SU-DHL-6 (cell line): Measurements from ENCODE around the gene GIPR.
"Not testable (repeated sequence)": the region's sequence is repeated elsewhere in the genome, so short reads cannot be mapped to it uniquely, and the experiment has no call there.

ENCODE experiments used
- H2AFZ ChIP-seq: fragments of 200-600 bp; sonication (generic); 2 replicates; pipeline ENCODE4 v1.6.1; 2014; ENCODE audit warnings: low read depth, mild to moderate bottlenecking, moderate library complexity, mixed read lengths, antibody characterized with exemption, low read length; ENCODE audit not compliant: severe bottlenecking
- H3F3A ChIP-seq: fragments of 200-600 bp; shearing (Covaris generic); 2 replicates; pipeline ENCODE4 v1.6.0; 2016; ENCODE audit warnings: antibody characterized with exemption, mild to moderate bottlenecking; ENCODE audit not compliant: insufficient read depth
- H3K27ac ChIP-seq: fragments of 200-600 bp; sonication (generic); 2 replicates; pipeline ENCODE4 v1.5.1; 2016; ENCODE audit warnings: low read depth, mild to moderate bottlenecking, low read length, moderate library complexity, mixed read lengths
- H3K27me3 ChIP-seq: fragments of 200-600 bp; sonication (generic), shearing (Covaris generic); 2 replicates; pipeline ENCODE4 v1.6.0; 2014; ENCODE audit warnings: mild to moderate bottlenecking, low read length
- H3K36me3 ChIP-seq: fragments of 200-600 bp; sonication (generic); 2 replicates; pipeline ENCODE4 v1.6.1; 2014; ENCODE audit warnings: mild to moderate bottlenecking, low read length, mixed read lengths
- H3K4me2 ChIP-seq: fragments of 300-600, 200-600 bp; shearing (Covaris generic), sonication (generic); 2 replicates; pipeline ENCODE4 v1.6.0; 2014; ENCODE audit warnings: low read length, low read depth, mild to moderate bottlenecking; ENCODE audit not compliant: poor library complexity, severe bottlenecking
- H3K4me3 ChIP-seq: fragments of 200-600 bp; sonication (generic); 2 replicates; pipeline ENCODE4 v1.5.1; 2014; ENCODE audit warnings: antibody characterized with exemption, low read length, mild to moderate bottlenecking, mixed read lengths; ENCODE audit not compliant: insufficient read depth, poor library complexity, severe bottlenecking
- H3K79me2 ChIP-seq: fragments of 200-600 bp; sonication (generic); 2 replicates; pipeline ENCODE4 v1.6.1; 2014; ENCODE audit warnings: mild to moderate bottlenecking, low read length, moderate library complexity; ENCODE audit not compliant: insufficient read depth
- H3K9ac ChIP-seq: fragments of 200-600 bp; sonication (generic); 2 replicates; pipeline ENCODE4 v1.7.0; 2014; ENCODE audit warnings: mild to moderate bottlenecking, low read length
- H3K9me2 ChIP-seq: fragments of 200-600 bp; sonication (generic); replicated peaks from 2 replicates; pipeline ENCODE4 v1.6.1; 2014; ENCODE audit warnings: low read length; ENCODE audit not compliant: insufficient read depth
- H3K9me3 ChIP-seq: fragments of 200-600 bp; sonication (generic); 2 replicates; pipeline ENCODE4 v1.6.1; 2014; ENCODE audit warnings: low read length, mixed read lengths; ENCODE audit not compliant: insufficient read depth
- H4K20me1 ChIP-seq: fragments of 200-600 bp; sonication (generic); 2 replicates; pipeline ENCODE4 v1.6.1; 2014; ENCODE audit warnings: low read depth, mild to moderate bottlenecking, antibody characterized with exemption, low read length, moderate library complexity, mixed read lengths
- CTCF ChIP-seq: fragments of 200-600 bp; sonication (generic); IDR thresholded peaks from one replicate; pipeline ENCODE4 v1.5.1; 2017; ENCODE audit warnings: antibody characterized with exemption, mild to moderate bottlenecking, low read length, moderate library complexity; ENCODE audit not compliant: insufficient read depth, poor library complexity, severe bottlenecking
- EZH2phosphoT487 ChIP-seq: fragments of 200-600 bp; sonication (generic), shearing (Covaris generic); conservative IDR thresholded peaks from 2 replicates; pipeline ENCODE4 v1.6.1; 2018; ENCODE audit warnings: mild to moderate bottlenecking, antibody characterized with exemption, low read length, moderate library complexity, mixed read lengths

The GIPR gene

GRCh38 chr19:45682908-45683307 lies 14.9 kb downstream of the GIPR start:
- Histone ChIP-seq H4K20me1 (no peaks in the 10 kb centered on the region), H3K36me3 (no peaks in the 10 kb centered on the region), H3K9ac (no peak overlapping the region), H3K27me3 (no peaks in the 10 kb centered on the region), H3K4me2 (no peak overlapping the region), H3K9me3 (no peaks in the 10 kb centered on the region), H3F3A (peaks cover 7% of the 10 kb centered on the region; the same call in 1 of the 2 replicates), H3K79me2 (no peaks in the 10 kb centered on the region), H2AFZ (no peak overlapping the region), H3K27ac (no peak overlapping the region), H3K9me2 (no peaks in the 10 kb centered on the region), H3K4me3 (no peak overlapping the region)
- TF ChIP-seq EZH2phosphoT487 (no peak), CTCF (no peak)

GRCh38 chr19:45685045-45685444 lies 17.0 kb downstream of the GIPR start:
- H3K9ac ChIP-seq, H3F3A ChIP-seq, H3K9me2 ChIP-seq, H4K20me1 ChIP-seq, H3K4me3 ChIP-seq, H3K9me3 ChIP-seq, H2AFZ ChIP-seq, H3K27me3 ChIP-seq, H3K79me2 ChIP-seq, H3K27ac ChIP-seq, H3K36me3 ChIP-seq, H3K4me2 ChIP-seq: not testable (repeated sequence)

GRCh38 chr19:45687599-45687998 lies 19.6 kb downstream of the GIPR start:
- no peaks in the 10 kb centered on the region for H4K20me1 ChIP-seq
- no peak overlapping the region for H3K4me2 ChIP-seq
- TF ChIP-seq CTCF (no peak), EZH2phosphoT487 (no peak)
- H3K79me2 ChIP-seq: peaks cover 20% of the 10 kb centered on the region
- H3K27ac ChIP-seq: no peak overlapping the region
- peaks cover 7% of the 10 kb centered on the region; the same call in 1 of the 2 replicates for H3F3A ChIP-seq
- no peak overlapping the region for H3K9ac ChIP-seq
- no peak overlapping the region for H2AFZ ChIP-seq
- no peaks in the 10 kb centered on the region for H3K36me3 ChIP-seq
- H3K4me3 ChIP-seq: no peak overlapping the region
- no peaks in the 10 kb centered on the region for H3K9me2 ChIP-seq
- H3K27me3 ChIP-seq: no peaks in the 10 kb centered on the region
- no peaks in the 10 kb centered on the region for H3K9me3 ChIP-seq

- H3K36me3 ChIP-seq: no peaks in the 10 kb centered on the region
- peaks cover 30% of the 10 kb centered on the region for H3K79me2 ChIP-seq
Observed at GRCh38 chr19:45691516-45692186, 23.6 kb downstream of the GIPR start, which contains the start of gene SNRPD2. TSS of gene SNRPD2 (minus strand) at chr19:45691953. CDS start at chr19:45691888, 65 bp downstream.

More at GRCh38 chr19:45691516-45692186, 23.6 kb downstream of the GIPR start, which contains the start of gene SNRPD2:
- no peaks in the 10 kb centered on the region for H3F3A ChIP-seq
- peak within 1 kb of the TSS; percentile 97 for H3K4me3 ChIP-seq
- peak within 1 kb of the TSS; percentile 90 for H3K9ac ChIP-seq
- no peaks in the 10 kb centered on the region for H3K27me3 ChIP-seq
- no peaks in the 10 kb centered on the region for H3K9me2 ChIP-seq
- H3K27ac ChIP-seq: peak within 1 kb of the TSS; percentile 80
- peak within 1 kb of the TSS; percentile 75 for H2AFZ ChIP-seq
- no peaks in the 10 kb centered on the region for H3K9me3 ChIP-seq
- H4K20me1 ChIP-seq: no peaks in the 10 kb centered on the region
- TF ChIP-seq EZH2phosphoT487 (no peak), CTCF (no peak)
- peak within 1 kb of the TSS; percentile 85 for H3K4me2 ChIP-seq
